GM20000 (cell line): ENCODE results near the gene PTPRCAP.
"Not testable (repeated sequence)": the region's sequence is repeated elsewhere in the genome, so short reads cannot be mapped to it uniquely, and the experiment has no call there.

Experiments used
- DNase-seq: peaks from one replicate; pipeline ENCODE4 v3.0.0; 2012; ENCODE audit warnings: low spot score
- TF ChIP-seq, protein P1 (sequence below): IDR thresholded peaks from 2 replicates; pipeline ENCODE4 v1.5.1; 2012; ENCODE audit warnings: mild to moderate bottlenecking, control low read depth; ENCODE audit errors: extremely low read depth, missing control alignments

PTPRCAP gene

DNA sequence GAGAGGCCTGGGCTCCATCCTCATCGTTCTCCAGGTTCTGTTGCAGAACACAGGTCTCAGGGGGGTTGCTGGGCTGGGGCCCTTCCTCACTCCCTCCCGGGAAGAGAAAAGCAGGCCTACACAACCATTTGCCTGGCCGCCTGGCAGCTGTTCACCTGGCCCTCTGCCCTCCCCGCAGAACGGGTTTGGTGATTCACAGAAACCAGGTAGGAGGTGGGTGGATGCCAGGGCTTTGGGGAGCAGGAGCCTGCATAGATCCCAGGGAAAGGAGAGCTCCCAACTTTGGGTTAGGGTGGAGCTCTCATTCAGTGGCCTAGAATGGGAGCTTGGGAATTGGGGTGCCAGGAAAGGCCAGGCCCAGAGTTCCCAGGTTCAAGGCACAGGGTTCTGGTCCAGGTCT is 30.6 kb upstream of the PTPRCAP start:
- no peak for DNase-seq
- TF ChIP-seq, protein P1, sequence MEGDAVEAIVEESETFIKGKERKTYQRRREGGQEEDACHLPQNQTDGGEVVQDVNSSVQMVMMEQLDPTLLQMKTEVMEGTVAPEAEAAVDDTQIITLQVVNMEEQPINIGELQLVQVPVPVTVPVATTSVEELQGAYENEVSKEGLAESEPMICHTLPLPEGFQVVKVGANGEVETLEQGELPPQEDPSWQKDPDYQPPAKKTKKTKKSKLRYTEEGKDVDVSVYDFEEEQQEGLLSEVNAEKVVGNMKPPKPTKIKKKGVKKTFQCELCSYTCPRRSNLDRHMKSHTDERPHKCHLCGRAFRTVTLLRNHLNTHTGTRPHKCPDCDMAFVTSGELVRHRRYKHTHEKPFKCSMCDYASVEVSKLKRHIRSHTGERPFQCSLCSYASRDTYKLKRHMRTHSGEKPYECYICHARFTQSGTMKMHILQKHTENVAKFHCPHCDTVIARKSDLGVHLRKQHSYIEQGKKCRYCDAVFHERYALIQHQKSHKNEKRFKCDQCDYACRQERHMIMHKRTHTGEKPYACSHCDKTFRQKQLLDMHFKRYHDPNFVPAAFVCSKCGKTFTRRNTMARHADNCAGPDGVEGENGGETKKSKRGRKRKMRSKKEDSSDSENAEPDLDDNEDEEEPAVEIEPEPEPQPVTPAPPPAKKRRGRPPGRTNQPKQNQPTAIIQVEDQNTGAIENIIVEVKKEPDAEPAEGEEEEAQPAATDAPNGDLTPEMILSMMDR: no peak

DNA sequence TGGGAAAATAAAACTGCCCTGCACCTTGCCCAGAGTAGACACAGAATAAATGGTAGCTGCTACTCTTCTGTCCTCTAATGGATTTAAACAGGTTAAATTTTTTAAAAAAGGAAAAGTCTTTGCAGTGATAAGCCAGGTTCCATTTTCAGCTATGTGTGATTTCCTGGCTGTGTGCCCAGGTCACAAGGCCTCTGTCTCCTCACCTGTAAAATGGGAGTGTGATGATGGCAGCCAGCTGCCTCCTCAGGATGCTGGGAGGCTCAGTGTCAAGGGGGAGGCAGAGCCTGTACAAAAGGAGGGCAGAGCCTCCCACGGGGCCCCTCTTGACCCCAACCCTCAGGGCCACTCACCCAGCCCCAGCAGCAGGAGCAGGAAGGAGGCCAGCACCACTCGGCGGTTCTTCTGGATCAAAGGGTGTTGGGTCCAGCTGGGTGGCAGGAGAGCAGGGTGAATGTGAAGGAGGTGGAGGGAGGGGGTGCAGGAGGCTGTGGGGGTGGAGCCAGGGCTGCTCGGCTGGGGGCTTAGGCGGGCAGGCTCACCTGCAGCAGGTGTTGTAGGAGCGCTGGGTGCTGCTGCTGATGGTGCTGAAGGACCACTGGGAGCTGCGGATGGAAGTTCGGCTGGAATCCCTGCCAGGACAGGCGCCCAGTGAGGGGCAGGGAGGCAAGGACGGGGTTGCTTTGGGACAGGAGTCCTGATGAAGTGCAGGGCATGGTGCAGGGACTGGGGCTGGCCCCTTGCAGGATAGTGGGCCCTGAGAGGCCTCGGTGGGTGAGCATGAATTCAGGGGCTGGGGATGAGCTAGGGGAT is 29.7 kb upstream of the PTPRCAP start:
- DNase-seq: no peak
- TF ChIP-seq, protein P1: no peak

DNA sequence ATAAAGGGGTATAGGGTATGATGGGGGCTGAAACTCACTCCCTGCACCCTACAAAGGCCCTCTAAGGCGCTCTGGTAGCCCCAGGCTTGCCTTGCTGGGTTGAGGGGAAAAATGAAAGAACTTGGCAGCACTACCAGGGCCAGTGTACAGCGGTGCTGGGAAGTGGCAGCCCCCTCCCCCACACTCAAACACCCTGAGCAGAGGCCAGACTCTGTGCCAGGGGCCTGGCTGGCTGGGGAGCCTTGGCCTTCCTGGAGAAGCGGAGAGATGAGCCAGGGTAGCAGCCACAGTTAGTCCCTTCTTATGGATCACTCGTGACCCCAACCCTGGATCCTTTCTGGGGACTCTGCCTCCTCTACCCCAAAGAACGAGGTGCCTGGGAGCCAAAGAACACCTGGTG is 28.9 kb upstream of the PTPRCAP start:
- no peak for DNase-seq

DNA sequence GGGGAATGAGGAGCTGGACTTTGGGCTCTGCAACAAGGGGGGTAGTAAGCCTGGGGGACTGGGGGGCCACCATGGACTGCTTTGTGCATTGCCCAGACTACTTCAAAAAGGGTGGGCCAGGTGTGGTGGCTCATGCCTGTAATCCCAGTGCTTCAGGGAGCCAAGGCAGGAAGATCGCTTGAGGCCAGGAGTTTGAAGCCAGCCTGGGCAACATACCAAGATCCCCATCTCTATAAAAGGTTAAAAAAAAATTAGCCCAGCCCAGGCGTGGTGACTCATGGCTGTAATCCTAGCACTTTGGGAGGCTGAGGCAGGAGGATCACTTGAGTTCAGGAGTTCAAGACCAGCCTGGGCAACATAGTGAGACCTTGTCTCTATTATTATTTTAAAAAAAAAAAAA is 28.0 kb upstream of the PTPRCAP start:
- not testable (repeated sequence) for DNase-seq

More for the DNA sequence above, 28.9 kb upstream of the PTPRCAP start:
- TF ChIP-seq, protein P1: no peak

DNA sequence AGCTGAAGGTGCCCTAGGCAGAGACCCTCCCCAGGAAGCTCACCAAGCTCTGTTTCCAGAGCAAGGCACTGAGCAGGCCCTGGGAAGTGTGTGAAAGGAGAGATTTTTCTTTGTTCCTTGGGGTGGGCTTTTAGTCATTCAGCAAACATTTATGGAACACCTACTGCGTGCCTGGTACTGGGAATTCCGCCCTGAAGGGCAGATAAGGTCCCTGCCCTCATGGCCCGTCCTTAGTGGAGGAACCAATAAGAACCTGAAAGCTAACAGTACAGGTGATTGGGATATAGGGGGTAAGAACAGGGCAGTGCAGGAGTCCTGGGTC is 27.7 kb upstream of the PTPRCAP start:
- TF ChIP-seq, protein P1: no peak
- DNase-seq: no peak

DNA sequence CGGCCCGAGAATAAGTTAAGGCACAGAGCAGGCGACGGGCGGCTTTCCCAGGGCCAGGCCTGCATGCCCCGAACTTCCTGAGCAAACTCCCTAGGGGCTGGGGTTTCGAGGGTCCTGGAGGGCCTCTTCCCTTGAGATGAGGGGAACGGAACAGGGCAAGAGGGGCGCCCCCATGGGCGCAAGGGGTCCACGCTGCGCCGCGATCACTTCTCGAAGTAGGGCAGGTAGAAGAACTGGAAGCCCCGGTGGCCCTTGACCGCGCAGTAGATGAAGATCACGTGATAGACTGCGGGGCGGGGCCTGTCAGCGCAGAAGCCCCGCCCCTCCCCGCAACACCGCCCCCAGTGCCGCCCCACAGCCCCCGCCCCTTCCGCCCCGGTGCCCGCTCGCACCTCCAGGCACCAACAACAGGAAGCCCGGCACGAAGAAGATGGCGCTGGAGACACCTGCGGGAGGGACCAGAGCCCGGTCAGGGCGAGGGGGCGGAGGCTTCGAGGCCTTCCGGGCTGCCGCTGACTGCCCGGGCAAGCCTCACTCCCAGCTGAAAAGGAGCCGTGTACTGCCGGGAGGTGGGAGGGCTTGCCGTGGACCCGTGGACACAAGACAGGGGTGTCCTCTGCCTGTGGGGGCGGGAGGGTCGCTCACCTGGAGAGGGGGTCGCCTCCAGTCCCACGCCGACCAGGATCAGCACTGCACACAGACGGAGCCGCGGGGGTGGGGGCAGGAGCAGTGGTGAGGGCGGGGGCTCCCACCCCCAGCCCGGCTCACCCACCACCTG is 27.1 kb upstream of the PTPRCAP start:
- peak; percentile 96 for DNase-seq
- TF ChIP-seq, protein P1: no peak

DNA sequence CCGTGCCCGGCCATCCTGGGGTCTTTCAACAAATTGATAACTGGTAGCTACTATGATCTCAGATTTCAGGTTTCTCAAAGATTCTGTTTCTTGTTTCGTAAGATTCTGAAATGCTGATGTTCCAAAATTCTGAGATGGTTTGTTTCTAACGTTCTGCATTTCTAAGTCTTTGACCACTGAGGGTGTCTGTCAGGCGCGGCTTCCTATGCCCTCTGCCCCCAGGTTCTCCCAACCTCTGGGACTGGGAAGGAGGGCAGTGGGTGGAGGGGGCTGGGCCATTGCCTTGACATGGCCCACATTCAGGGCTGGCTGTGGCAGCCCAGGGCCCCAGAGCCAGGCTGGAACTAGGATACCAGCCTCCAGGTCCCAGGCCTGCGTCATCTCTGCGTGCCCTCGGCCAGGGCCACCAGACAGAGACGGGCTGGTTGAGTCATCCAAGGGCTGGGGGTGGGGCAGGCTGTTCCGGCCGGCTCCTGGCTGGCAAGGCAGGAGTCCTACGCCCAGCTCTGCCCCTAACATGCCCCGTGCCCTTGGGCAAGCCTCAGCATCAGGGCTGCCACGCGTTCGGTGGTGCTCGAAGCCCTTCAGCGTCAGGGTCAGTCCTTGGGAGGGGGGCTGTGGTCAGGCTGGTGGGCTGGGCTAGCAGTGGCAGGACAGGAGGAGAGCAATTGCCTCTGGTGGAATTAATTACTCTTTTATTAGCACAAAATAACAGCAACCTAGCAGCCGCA is 26.4 kb upstream of the PTPRCAP start:
- DNase-seq: no peak
- TF ChIP-seq, protein P1: no peak
